Measurements from ENCODE around the gene SIK3.
A peak's percentile ranks its signal among the peaks of the same experiment; 100 is the strongest.

SIK3 gene

DNA sequence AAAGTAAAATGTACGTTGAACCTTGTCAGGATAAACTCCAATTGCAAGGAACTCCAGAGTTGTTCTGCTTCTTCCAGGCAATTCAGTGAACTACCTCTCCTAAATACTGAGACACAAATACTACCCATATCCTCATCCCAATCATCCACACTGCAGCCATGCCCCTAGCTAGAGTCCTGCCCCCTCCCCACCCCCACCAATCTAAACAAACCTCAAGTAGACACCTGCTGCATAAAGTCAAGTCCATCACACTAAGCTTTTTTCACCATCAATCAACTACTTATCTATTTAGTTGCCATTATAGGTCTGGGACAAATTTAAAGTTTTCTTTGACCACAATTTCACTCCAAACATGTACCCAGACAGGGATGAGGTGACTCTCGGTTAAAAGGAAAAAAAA, 167.6 kb downstream of the SIK3 start:
- DNase-seq (ENCODE audit: low read depth in 1 of 2, low spot score in 1 of 2): no peak
- no peak for TF ChIP-seq SPI1 (IDR thresholded peaks at IDR 0.05; ENCODE audit: borderline replicate concordance, low read depth)
- no peak for TF ChIP-seq GABPA (IDR thresholded peaks at IDR 0.05; ENCODE audit: low read depth)
- TF ChIP-seq CTCF (IDR thresholded peaks at IDR 0.05; ENCODE audit: insufficient read depth, low read length): no peak
- Histone ChIP-seq H3K4me3 (replicated peaks; ENCODE audit: insufficient read depth, low read length) (no peak overlapping the region), H3K27me3 (ENCODE audit: insufficient read depth, poor library complexity, severe bottlenecking) (no peaks in the 10 kb centered on the region), H3K27ac (replicated peaks) (peak overlapping the region; percentile 74)

- Histone ChIP-seq H3K4me3 (replicated peaks; ENCODE audit: insufficient read depth, low read length) (no peak overlapping the region), H3K27me3 (ENCODE audit: insufficient read depth, poor library complexity, severe bottlenecking) (no peaks in the 10 kb centered on the region), H3K27ac (replicated peaks) (peak overlapping the region; percentile 74)
- no peak for TF ChIP-seq POLR2AphosphoS5 (IDR thresholded peaks at IDR 0.05; ENCODE audit: low read depth)
- no peak for TF ChIP-seq REST (IDR thresholded peaks at IDR 0.05; ENCODE audit: insufficient replicate concordance, low read depth)
- TF ChIP-seq CTCF (IDR thresholded peaks at IDR 0.05; ENCODE audit: insufficient read depth, low read length): no peak
- TF ChIP-seq GABPA (IDR thresholded peaks at IDR 0.05; ENCODE audit: low read depth): no peak
- no peak for TF ChIP-seq SPI1 (IDR thresholded peaks at IDR 0.05; ENCODE audit: borderline replicate concordance, low read depth)
- peak in 1 of 2 experiments; percentile 35 for DNase-seq (ENCODE audit: low read depth in 1 of 2, low spot score in 1 of 2)
Measured at GRCh38 chr11:116930177-116930576, 168.1 kb downstream of the SIK3 start.

DNA sequence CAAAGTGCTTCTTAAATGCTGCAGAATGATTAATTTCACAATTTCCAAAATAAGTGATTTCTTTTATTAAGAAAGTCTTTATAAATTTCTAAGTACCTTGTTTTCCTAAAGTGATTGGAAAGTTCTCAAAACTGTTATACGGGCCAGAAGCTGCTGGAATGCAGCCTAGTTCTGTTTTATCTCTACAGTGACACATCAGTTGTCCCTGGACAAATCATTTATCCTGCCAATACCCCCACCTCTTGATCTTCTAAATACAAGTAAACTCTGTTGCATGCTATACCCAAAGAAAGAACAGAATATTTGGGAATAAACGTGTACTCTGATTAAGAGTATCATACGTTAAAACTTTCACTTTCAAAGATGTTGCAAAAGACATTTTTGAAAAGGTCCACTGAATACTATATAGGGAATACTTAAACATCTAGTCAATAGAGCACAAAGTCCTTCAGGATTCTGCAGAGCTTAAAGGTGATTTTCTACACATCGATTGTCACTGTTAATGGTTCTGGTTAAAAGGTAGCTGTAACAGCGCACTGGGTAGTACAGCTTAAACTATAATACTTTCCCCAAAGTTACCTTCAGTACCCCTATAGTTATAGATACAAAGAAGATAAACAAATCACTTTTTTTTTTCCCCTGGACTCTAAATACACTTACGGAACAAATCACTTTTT, 168.7 kb downstream of the SIK3 start:
- Histone ChIP-seq H3K27me3 (ENCODE audit: insufficient read depth, poor library complexity, severe bottlenecking) (no peaks in the 10 kb centered on the region), H3K4me3 (replicated peaks; ENCODE audit: insufficient read depth, low read length) (no peak overlapping the region), H3K27ac (replicated peaks) (peak overlapping the region; percentile 74)
- no peak for TF ChIP-seq POLR2AphosphoS5 (IDR thresholded peaks at IDR 0.05; ENCODE audit: low read depth)
- no peak for TF ChIP-seq SPI1 (IDR thresholded peaks at IDR 0.05; ENCODE audit: borderline replicate concordance, low read depth)
- no peak for TF ChIP-seq CTCF (IDR thresholded peaks at IDR 0.05; ENCODE audit: insufficient read depth, low read length)
- no peak for TF ChIP-seq REST (IDR thresholded peaks at IDR 0.05; ENCODE audit: insufficient replicate concordance, low read depth)
- TF ChIP-seq GABPA (IDR thresholded peaks at IDR 0.05; ENCODE audit: low read depth): no peak
- no peak for DNase-seq (ENCODE audit: low read depth in 1 of 2, low spot score in 1 of 2)

GRCh38 chr11:116928845-116929244, 169.4 kb downstream of the SIK3 start:
- peak overlapping the region; percentile 74 for H3K27ac ChIP-seq (replicated peaks)
- no peak for DNase-seq (ENCODE audit: low read depth in 1 of 2, low spot score in 1 of 2)

More at GRCh38 chr11:116928845-116929244, 169.4 kb downstream of the SIK3 start:
- TF ChIP-seq GABPA (IDR thresholded peaks at IDR 0.05; ENCODE audit: low read depth) (no peak), SPI1 (IDR thresholded peaks at IDR 0.05; ENCODE audit: borderline replicate concordance, low read depth) (no peak), REST (IDR thresholded peaks at IDR 0.05; ENCODE audit: insufficient replicate concordance, low read depth) (no peak), POLR2AphosphoS5 (IDR thresholded peaks at IDR 0.05; ENCODE audit: low read depth) (no peak), CTCF (IDR thresholded peaks at IDR 0.05; ENCODE audit: insufficient read depth, low read length) (no peak)
- Histone ChIP-seq H3K27me3 (ENCODE audit: insufficient read depth, poor library complexity, severe bottlenecking) (no peaks in the 10 kb centered on the region), H3K4me3 (replicated peaks; ENCODE audit: insufficient read depth, low read length) (no peak overlapping the region)

All from HL-60 (cell line).